Tibial artery (tissue), 4 donors: Measurements from ENCODE around the gene ZFAND3.

Experiments used
- DNase-seq, 2 donors: peaks; one replicate each; pipeline ENCODE4 v3.0.0-alpha.2; 2019
- H3K27ac ChIP-seq, 2 donors: fragments of 200-600 bp; sonication (generic) in 1 of 2; 1 replicate in 1 of 2; 2 replicates in 1 of 2; pipeline ENCODE4 v1.5.1; 2018 to 2019; ENCODE audit warnings: mild to moderate bottlenecking in 1 of 2
- H3K27me3 ChIP-seq, 2 donors: fragments of 200-600 bp; sonication (generic) in 1 of 2; one replicate each; pipeline versions ENCODE4 v1.5.1 to v1.6.0; 2016 to 2019
- H3K36me3 ChIP-seq, 3 donors: fragments of 200-600 bp; sonication (generic) in 2 of 3; one replicate each; pipeline ENCODE4 v1.5.1; 2016 to 2019; ENCODE audit warnings: mild to moderate bottlenecking in 2 of 3
- H3K4me1 ChIP-seq, 4 donors: fragments of 200-600 bp; sonication (generic) in 2 of 4; 1 replicate in 3 of 4; 2 replicates in 1 of 4; pipeline ENCODE4 v1.5.1; 2016 to 2019
- H3K4me3 ChIP-seq, 2 donors: fragments of 200-600 bp; sonication (generic) in 1 of 2; 1 replicate in 1 of 2; 2 replicates in 1 of 2; pipeline ENCODE4 v1.5.1; 2018 to 2019; ENCODE audit warnings: mild to moderate bottlenecking in 2 of 2
- H3K9me3 ChIP-seq, 3 donors: fragments of 200-600 bp; sonication (generic) in 1 of 3; one replicate each; pipeline ENCODE4 v1.5.1; 2016 to 2019
- intact Hi-C: fragments of 100-400 bp; cut with DNase I; formaldehyde crosslinking; loops from one replicate; pipeline ENCODE4 v1.15.0; 2023; ENCODE audit warnings: low total_unique reads
- TF ChIP-seq, protein P1 (sequence below), 2 experiments: fragments of 200-600 bp in 1 of 2; fragments of 450-650 bp in 1 of 2; IDR thresholded peaks; one replicate each; pipeline ENCODE4 v1.5.1; 2017 to 2019; ENCODE audit warnings: antibody characterized with exemption in 2 of 2, mild to moderate bottlenecking in 1 of 2, moderate library complexity in 1 of 2

Gene ZFAND3

DNA sequence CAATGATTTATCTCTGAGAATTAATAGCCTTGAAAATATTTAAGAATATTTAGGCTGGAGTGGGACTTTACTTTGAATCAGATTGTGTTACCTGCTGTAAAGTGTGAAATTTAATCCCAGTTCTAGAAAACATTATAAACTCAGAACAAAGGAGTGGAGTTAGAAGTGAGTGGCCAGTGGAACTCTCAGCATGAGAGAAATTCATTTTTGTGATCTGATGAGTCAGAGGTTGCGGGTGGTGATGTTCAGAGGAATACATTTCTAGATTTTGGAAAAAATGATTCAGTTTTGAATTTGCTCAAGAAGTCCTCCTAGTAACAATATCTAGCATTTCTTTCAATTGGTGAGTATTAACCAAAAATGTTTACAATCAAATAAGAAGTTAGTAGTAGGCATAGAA, 167.5 kb downstream of the ZFAND3 start:
- Histone ChIP-seq H3K4me3 (no peak overlapping the region), H3K27me3 (no peaks in the 10 kb centered on the region), H3K27ac (no peak overlapping the region), H3K4me1 (peaks cover 0 to 80% (median 44%) of the 10 kb centered on the region in 4 donors), H3K9me3 (no peaks in the 10 kb centered on the region), H3K36me3 (no peaks in the 10 kb centered on the region)
- TF ChIP-seq, protein P1, sequence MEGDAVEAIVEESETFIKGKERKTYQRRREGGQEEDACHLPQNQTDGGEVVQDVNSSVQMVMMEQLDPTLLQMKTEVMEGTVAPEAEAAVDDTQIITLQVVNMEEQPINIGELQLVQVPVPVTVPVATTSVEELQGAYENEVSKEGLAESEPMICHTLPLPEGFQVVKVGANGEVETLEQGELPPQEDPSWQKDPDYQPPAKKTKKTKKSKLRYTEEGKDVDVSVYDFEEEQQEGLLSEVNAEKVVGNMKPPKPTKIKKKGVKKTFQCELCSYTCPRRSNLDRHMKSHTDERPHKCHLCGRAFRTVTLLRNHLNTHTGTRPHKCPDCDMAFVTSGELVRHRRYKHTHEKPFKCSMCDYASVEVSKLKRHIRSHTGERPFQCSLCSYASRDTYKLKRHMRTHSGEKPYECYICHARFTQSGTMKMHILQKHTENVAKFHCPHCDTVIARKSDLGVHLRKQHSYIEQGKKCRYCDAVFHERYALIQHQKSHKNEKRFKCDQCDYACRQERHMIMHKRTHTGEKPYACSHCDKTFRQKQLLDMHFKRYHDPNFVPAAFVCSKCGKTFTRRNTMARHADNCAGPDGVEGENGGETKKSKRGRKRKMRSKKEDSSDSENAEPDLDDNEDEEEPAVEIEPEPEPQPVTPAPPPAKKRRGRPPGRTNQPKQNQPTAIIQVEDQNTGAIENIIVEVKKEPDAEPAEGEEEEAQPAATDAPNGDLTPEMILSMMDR (IDR thresholded peaks at IDR 0.05): no peak
- intact Hi-C loops: no loop called here
- DNase-seq: no peak

DNA sequence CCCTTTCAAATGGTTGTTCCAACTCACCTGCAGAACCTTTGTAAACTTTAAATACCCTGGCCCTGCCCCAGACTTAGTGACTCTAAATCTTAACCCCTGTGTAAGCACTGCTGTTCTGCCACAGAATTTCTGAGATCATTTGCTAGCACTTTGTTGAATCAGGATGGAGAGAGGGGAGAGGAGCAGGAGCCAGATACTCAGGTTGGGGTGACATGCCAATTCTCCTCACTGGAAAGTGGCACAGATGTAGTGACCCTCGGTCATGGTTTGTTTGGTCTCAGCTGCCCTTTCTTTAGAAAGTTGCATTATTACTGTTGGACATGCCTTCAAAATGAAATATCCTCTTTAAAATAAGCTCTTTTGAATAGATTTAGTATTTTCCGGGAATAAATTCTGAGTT, 168.0 kb downstream of the ZFAND3 start:
- Histone ChIP-seq H3K9me3 (no peaks in the 10 kb centered on the region), H3K4me1 (peaks cover 0 to 83% (median 46%) of the 10 kb centered on the region in 4 donors), H3K27ac (no peak overlapping the region), H3K36me3 (no peaks in the 10 kb centered on the region), H3K27me3 (no peaks in the 10 kb centered on the region), H3K4me3 (no peak overlapping the region)
- no peak for DNase-seq
- TF ChIP-seq, protein P1 (IDR thresholded peaks at IDR 0.05): no peak
- intact Hi-C loops: no loop called here

- intact Hi-C loops: no loop called here
- no peaks in the 10 kb centered on the region for H3K36me3 ChIP-seq
- no peak overlapping the region for H3K4me3 ChIP-seq
- H3K27ac ChIP-seq: peak overlapping the region in 1 of 2 donors; percentile 37
- peaks cover 0 to 82% (median 46%) of the 10 kb centered on the region in 4 donors for H3K4me1 ChIP-seq
- TF ChIP-seq, protein P1 (IDR thresholded peaks at IDR 0.05): no peak
- DNase-seq: no peak
- H3K9me3 ChIP-seq: no peaks in the 10 kb centered on the region
- H3K27me3 ChIP-seq: no peaks in the 10 kb centered on the region
Observed at GRCh38 chr6:37988127-37988526, 168.6 kb downstream of the ZFAND3 start.

DNA sequence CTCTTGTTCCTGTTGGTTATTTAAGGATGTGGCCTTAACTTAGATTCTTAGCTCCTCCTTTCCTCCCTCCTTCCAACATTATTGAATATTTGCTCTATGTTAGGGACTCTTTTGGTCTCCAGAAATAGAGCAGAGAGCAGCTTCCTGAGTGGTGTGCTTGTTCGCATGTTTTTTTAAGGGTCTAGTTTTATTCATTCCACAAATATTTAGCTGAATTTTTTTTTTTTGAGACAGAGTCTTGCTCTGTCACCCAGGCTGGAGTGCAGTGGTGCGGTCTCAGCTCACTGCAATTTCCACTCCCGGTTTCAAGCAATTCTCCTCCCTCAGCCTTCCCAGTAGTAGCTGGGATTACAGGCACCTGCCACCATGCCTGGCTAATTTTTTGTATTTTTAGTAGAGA, 169.2 kb downstream of the ZFAND3 start:
- Histone ChIP-seq H3K4me1 (peaks cover 0 to 88% (median 46%) of the 10 kb centered on the region in 4 donors), H3K27ac (peak overlapping the region; percentile 14 to 37), H3K36me3 (no peaks in the 10 kb centered on the region), H3K4me3 (no peak overlapping the region), H3K27me3 (no peaks in the 10 kb centered on the region), H3K9me3 (no peaks in the 10 kb centered on the region)
- DNase-seq: no peak
- TF ChIP-seq, protein P1 (IDR thresholded peaks at IDR 0.05): no peak
- intact Hi-C loops: no loop called here

- no peak for DNase-seq
- H3K27ac ChIP-seq: peak overlapping the region; percentile 23 to 30
- H3K36me3 ChIP-seq: no peaks in the 10 kb centered on the region
- intact Hi-C loops: no loop called here
- H3K4me1 ChIP-seq: peaks cover 0 to 91% (median 46%) of the 10 kb centered on the region in 4 donors
- TF ChIP-seq, protein P1 (IDR thresholded peaks at IDR 0.05): no peak
- H3K4me3 ChIP-seq: no peak overlapping the region
- H3K27me3 ChIP-seq: no peaks in the 10 kb centered on the region
- H3K9me3 ChIP-seq: no peaks in the 10 kb centered on the region
Observed at GRCh38 chr6:37990762-37991525, 171.4 kb downstream of the ZFAND3 start.
